Activated CD4-positive, alpha-beta T cell treated with anti-CD3 and anti-CD28 coated beads, Interleukin-2, amount 50 U/mL, for 16 hours (primary cell): ENCODE data around the gene FAM219A.
A peak's percentile ranks its signal among the peaks of the same experiment; 100 is the strongest.
"Not testable (repeated sequence)": the region's sequence is repeated elsewhere in the genome, so short reads cannot be mapped to it uniquely, and the experiment has no call there.

Source experiments
- DNase-seq: peaks from one replicate; pipeline ENCODE4 v3.0.0-alpha.2; 2020

Gene FAM219A

DNA sequence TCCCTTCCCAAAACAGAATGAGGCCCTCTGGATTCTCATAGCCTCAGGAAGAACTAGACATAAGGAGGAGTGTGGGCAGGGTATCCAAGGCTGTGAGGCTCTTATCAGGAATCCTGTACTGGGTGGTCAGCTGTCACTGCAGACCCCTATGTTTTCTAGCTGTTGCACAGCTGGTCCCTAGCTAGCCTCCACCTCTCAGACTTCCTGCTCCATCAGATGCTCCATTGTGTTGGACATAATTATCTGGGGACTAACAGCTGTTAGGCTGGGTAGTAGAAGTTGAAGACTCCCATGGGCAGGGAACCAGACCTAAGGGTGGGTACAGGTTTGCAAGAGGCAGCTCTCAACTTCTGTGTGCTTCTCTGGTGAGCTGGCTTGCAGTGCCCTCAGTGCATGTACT lies 18.4 kb downstream of the FAM219A start:
- no peak for DNase-seq

DNA sequence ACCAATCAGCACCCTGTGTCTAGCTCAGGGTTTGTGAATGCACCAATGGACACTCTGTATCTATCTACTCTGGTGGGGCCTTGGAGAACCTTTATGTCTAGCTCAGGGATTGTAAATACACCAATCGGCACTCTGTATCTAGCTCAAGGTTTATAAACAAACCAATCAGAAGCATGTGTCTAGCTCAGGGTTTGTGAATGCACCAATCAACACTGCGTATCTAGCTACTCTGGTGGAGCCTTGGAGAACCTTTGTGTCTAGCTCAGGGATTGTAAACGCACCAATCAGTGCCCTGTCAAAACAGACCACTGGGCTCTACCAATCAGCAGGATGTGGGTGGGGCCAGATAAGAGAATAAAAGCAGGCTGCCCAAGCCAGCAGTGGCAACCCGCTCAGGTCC lies 19.9 kb downstream of the FAM219A start:
- DNase-seq, result not testable (repeated sequence)

DNA sequence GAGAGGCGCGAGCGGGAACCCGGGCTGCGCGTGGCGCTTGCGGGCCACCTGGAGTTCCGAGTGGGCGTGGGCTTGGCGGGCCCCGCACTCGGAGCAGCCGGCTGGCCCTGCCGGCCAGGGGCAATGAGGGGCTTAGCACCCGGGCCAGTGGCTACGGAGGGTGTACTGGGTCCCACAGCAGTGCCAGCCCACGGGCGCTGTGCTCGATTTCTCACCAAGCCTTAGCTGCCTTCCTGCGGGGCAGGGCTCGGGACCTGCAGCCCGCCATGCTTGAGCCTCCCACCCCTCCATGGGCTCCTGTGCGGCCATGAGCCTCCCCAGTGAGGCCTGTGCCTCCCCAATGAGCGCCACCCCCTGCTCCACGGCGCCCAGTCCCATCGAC lies 20.5 kb downstream of the FAM219A start:
- not testable (repeated sequence) for DNase-seq

DNA sequence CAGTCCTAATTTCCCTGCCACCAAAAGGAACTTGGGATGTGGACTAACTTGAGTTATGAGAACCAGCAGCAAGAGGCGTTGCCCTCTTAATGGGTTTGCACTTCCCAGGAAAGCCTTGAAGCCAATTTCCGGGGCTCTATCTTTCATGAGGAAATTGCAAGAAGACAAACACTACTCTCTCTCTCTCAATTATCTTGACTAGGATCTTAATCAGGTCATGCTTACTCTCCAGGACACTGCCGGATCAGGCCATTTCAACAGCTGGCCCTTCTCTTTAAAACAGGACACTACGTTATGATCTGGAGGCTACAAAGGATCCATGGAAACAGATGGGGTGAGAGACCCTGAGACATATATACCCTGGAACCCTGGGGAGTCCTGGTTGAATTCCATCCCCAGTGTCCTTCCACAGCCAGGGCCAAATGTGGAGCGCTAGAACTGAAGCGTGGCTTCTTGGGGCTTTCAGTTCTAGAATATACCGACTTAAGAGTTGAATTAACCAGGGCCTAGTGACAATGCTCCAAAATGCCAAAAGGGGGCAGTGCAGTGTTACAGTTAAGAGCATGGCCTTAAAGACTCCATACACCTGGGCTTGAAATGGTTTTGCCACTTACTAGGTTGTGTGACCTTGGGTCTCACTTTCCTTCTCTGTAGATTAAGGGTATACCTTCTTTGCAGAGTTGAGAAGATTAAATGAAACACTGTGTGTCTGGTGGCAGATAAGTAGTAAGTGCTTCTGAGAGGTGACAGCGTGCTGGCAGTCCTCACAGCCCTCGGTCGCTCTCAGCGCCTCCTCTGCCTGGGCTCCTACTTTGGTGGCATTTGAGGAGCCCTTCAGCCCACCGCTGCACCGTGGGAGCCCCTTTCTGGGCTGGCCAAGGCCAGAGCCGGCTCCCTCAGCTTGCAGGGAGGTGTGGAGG lies 21.1 kb downstream of the FAM219A start:
- peak; percentile 72 for DNase-seq

DNA sequence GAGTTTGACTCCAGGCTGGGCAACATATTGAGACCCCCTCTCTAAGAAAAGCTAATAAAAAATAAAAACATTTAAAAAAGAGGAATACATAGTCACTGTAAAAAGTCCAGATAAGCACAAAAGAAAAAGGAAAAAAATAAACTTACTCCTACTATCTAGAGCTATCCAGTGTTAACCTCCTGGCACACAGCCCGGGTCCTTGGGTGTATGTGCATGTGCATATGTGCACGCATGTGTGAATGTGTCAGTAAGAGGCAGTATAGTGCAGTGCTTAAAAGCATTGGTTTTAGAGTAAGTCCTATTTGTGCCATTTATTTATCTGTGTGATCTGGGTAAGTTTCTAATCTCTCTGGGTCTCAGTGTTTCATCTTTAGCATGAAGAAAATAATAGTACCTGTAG lies 26.7 kb downstream of the FAM219A start:
- DNase-seq, result no peak

- peak; percentile 19 for DNase-seq
These were observed 27.4 kb downstream of the FAM219A start for GRCh38 chr9:34430843-34431437.

DNA sequence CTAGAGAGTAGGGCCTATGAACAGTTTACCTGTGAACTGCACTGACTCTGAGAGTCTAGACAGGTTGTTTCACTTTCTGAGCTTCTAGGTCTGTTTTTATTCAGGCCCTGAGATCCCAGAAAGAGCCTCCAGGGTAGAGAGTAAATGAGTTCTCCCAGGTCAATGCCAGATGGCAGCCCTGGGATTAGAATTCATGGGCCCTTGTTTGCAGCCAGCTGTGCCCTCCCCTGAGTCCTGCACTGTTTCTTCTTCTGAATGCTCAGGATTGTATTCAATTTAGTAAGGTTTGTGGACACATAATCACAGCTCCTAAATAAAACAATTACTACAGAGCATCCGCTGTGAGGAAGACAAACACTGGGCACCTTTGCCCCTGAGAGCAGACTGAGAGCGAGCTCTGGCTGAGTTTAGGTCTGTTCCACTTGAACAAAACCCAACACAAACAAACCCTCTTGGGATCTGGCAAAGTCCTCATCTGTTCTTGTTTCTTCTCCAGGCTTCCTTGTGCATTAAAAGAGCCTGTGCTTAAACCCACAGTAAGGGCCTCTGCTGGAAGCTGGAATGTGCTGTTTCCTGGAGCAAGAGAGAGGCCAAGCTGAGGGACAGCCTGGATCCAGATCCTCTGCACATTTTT lies 29.9 kb downstream of the FAM219A start:
- no peak for DNase-seq

GRCh38 chr9:34426347-34427074 lies 31.9 kb downstream of the FAM219A start:
- no peak for DNase-seq

GRCh38 chr9:34419716-34420504 lies 38.5 kb downstream of the FAM219A start:
- DNase-seq, result no peak

DNA sequence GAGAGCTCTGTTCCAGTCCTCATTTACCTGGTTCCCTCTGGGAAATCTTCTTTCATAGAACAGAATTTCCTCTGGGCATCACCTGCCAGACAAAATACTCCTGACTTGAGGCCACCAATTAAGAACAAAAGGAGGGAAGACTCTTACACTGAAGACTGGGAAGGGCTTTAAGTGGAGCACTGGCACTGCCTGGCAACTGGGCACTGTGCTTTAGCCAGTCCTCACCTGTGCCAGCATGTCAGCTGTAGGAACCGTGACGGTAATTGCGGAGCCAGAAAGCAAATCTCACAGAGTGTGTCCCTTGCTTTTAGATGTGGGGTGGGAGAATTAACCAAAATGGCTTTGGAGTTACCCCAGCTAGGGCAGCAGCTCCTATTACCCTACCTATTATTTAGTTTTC lies 40.6 kb downstream of the FAM219A start:
- no peak for DNase-seq

DNA sequence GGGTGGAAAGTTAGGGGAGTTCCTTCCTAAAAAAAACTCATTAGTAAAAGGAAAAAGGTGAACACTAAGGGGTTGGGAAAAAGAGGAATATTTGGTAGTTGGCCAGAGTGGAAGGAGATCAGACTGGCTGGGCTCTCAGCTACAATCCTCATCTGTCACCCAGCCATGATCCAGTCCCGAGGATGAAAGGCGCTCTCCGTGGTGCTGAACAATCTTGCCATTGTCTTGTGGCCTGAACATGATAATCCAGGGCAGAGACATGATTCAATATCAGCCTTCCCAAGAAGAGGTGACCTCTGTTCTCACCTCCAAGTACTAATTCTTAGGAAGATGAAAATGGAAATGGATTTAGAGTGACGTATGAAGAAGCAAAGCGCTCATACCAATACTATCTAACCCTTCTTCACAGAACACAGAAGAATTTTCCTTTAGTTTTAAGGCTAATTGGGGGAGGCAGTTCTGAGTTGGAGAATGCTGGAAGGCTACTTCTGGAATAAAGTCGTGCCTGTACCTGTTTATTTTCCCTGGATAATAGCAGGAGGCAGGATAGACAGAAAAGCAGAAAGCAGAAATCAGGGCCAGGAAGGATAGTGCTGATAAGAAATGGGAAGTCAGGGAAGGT lies 45.0 kb downstream of the FAM219A start:
- peak; percentile 24 for DNase-seq

DNA sequence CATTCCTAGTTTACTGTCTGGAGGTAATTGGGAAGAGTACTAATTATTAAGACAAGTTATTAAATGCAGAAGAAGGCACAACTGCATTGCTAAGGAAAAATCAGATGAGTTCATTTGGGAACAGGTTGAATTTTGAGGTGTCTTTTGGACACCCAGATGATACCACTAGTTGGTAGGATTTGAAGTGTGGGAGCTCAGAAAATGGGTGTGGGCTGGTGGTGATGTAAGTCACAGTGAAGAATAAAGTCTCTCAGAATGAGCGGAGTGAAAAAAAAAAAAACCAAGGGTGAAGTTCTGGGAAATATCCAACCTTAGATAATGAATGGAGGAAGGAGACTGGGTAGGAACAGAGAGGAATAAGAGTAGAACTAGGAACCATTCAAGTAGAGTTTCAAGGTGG lies 46.0 kb downstream of the FAM219A start:
- no peak for DNase-seq

GRCh38 chr9:34409154-34409553 lies 49.2 kb downstream of the FAM219A start:
- DNase-seq, result no peak

DNA sequence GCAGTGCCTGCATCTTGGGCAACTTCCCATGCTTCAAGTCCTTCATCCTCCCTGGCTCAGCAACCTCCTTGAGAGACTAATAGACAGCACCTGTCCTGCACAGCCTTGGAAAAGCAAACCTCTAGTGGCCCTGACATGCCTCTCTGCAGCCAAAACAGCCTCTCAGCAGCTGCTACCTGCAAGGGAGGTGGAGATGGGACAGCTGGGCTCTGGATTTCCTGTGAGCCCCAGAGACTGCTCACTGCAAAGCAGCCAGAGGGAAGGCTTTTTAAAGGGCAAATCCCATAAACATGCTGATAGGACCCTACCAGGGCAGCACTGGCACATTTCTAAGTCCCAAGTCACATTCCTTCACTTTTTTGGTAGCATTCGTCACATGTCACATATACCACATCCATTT lies 50.2 kb downstream of the FAM219A start:
- DNase-seq, result no peak

DNA sequence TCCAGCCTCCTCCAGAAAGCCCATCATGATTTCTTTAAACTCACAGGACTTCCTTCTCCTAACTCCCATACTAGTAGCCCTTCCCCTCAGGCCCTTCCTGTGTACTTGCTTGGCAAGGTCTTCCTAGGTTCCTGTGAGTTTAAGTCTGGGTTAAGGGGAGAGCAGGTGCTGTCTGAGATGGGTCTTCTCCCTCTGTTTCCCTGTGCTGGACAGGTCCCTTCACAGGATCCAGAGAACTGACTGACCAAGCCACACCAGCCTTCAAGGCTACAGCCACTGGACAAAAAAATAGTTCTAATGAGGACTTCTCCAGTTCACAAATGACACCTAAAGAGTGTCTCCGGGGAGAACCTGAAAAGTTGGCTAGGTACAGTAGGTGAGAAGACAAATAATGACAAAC lies 52.2 kb downstream of the FAM219A start:
- no peak for DNase-seq

DNA sequence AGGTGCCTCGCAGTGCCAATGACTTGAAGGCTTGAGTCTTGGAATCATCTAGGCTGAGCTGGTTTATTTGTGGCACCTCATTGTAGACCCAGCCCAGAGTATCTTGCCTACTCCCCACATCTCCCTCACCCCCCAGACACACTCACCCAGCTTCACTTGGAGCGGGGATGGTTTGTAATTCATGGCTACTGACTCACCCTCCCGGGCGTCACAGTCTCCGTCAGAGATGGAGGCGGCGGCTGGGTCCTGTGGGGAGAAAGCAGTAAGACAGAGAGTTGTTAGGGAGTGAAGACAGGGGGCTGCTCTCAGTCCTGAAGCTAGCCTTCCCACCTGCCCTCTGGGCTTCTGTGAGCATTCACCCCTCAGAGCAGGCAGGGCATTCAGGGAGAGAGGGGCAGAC lies 52.7 kb downstream of the FAM219A start:
- no peak for DNase-seq

- peak; percentile 42 for DNase-seq
These were observed 54.6 kb downstream of the FAM219A start for GRCh38 chr9:34403554-34404380.

DNA sequence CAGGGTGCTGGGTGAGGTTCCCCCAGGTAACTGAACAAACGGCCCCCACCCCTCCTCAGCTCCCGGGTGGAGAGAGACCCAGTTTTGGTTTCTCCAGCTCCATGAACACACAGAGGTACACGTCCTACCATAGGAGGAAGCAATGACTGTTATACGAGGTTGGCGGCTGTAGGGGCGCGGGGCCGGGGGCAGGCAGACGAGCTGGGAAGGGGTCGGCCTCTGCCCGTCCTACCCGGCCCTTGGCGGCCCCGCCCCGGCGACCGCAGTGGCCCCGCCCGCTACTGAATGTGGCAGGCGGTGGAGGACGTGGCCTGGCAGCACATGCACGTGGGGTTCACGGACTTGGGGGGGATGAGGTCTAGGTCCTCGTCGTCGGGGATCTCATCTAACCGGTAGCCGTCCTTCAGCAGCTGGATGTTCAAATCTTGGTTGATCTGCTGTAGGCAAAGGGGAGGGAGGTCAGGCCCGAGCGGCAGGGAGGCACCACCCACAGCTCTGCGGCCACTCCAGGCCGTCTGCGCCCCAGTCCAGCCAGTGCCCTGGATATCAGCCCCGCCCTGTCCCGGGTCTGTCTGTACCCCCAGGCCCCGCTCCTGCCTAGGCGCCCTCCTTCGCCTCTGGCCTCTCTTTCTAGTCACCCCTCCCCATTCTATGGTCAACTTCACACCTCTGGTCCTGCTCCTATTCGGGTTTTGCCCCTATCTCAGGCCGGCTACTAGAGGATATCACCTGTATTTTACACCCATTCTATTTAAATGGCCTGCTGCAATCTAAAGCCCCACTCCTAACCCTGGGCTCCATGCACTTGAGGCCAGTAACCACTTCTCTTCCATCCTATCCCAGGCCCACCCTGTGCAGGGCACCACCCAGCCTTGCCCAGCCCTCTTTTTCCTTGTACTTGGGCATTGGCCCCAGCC lies 57.4 kb downstream of the FAM219A start:
- no peak for DNase-seq

DNA sequence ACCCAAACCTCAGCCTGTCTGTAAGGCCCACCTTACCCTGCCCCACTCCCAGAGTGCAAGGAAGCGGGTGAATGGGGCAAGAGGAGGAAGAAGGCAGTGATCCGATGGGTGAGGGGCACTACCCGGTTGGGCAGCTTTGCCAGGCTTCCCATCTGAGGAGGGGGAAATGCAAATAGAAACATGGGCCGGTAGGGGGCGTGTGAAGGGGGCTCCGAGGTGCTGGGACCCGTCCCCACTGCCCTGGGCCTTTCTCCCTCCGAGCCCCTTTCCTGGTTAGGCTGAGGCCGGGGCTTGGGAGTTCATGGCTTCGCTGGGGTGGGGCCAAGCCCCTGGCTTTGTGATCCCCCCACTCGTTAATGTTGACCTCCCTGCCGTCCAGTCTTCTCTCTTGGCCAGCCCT lies 58.1 kb downstream of the FAM219A start:
- no peak for DNase-seq

DNA sequence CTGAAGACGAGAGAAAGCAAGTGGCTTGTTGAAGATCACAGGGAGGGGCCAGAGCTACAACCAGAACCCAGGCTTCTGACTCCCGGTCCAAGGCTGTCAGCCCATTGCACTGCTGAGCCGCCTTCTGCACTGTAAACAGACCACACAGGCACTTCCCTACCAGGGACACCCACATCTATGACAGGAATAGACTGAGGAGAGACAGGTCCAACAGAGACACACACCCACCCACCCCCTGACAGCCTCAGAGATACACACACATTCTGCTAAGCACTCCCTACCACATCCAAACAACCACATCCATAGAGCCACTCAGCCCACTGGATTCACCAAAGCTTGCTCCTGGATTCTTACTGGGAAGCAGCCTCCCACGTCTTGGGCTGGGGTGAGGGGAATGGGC lies 58.6 kb downstream of the FAM219A start:
- DNase-seq, result no peak
